ENCODE results near the gene IMP3. TPM values are rescaled to one million over a fixed set of nuclear protein-coding genes. Genes with fewer than 3 reads are reported as not detected.

Gene IMP3
- polyA plus RNA-seq, 1 donor from 2014 or later, result 147 TPM

DNA sequence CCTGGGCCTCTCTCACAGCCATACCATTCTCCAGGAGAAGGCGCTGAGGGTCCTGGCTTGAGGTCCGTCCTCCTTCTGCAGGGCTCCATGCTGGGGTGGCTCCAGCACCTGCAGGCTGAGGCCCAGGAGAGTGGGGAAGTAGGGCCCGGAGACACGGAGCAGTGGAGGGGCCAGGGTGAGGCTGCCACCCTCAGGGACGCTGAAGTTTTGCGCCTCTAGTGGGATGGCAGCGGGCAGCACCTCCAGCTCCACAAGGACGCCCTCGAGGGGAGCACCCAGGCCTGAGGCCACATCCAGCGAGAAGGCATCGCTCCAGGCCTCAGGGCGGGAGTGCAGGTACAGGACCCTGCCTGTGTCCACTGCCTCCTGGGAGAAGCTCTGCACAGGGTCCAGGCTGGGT lies 45.2 kb upstream of the IMP3 start:
- Histone ChIP-seq H3K9me2 (ENCODE audit: insufficient read depth, low read length) (no peaks in the 10 kb centered on the region), H3K4me3 (ENCODE audit: low read length) (no peak overlapping the region), H3K79me2 (replicated peaks; ENCODE audit: insufficient read depth, low read length) (no peaks in the 10 kb centered on the region), H3K9ac (ENCODE audit: low read length) (no peak overlapping the region), H2AFZ (ENCODE audit: low read depth, low read length) (no peak overlapping the region), H4K20me1 (ENCODE audit: insufficient read depth) (no peaks in the 10 kb centered on the region), H3K9me3 (ENCODE audit: low read length) (no peaks in the 10 kb centered on the region), H3F3A (ENCODE audit: insufficient read depth, low read length, poor library complexity, severe bottlenecking) (no peaks in the 10 kb centered on the region), H3K27me3 (ENCODE audit: insufficient read depth, low read depth, low read length) (no peaks in the 10 kb centered on the region), H3K4me2 (ENCODE audit: low read length) (no peak overlapping the region), H3K36me3 (ENCODE audit: insufficient read depth, low read length) (no peaks in the 10 kb centered on the region), H3K27ac (ENCODE audit: low read length) (no peak overlapping the region)
- TF ChIP-seq SMC3 (conservative IDR thresholded peaks at IDR 0.05; ENCODE audit: poor library complexity) (no peak), EP300 (conservative IDR thresholded peaks at IDR 0.05; ENCODE audit: poor library complexity, severe bottlenecking) (no peak)

DNA sequence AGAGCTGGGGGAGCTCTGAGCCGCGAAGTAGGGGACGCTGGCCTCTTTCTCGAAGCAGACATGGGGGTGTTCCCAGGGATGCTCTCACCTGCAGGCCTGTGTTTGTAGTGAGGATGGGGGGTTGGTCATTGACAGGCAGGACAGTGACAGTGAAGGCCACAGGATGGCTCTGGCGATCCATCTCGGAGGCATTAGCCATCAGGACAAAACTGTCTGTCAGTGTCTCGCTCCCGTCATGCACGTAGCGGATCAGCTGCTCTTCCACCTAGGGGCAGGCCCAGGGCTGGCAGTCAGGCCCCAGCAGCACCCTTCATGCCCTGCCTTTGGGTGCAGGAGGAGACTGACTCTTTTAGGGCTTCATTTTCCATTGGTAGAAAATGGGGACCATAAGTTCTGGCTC lies 44.6 kb upstream of the IMP3 start:
- no peak overlapping the region for H3K27ac ChIP-seq (ENCODE audit: low read length)
- H3K9me2 ChIP-seq (ENCODE audit: insufficient read depth, low read length), result no peaks in the 10 kb centered on the region
- no peak overlapping the region for H2AFZ ChIP-seq (ENCODE audit: low read depth, low read length)
- H3K27me3 ChIP-seq (ENCODE audit: insufficient read depth, low read depth, low read length), result no peaks in the 10 kb centered on the region
- H3F3A ChIP-seq (ENCODE audit: insufficient read depth, low read length, poor library complexity, severe bottlenecking), result no peaks in the 10 kb centered on the region
- H3K36me3 ChIP-seq (ENCODE audit: insufficient read depth, low read length), result no peaks in the 10 kb centered on the region
- no peaks in the 10 kb centered on the region for H3K79me2 ChIP-seq (replicated peaks; ENCODE audit: insufficient read depth, low read length)
- no peak overlapping the region for H3K4me2 ChIP-seq (ENCODE audit: low read length)
- no peaks in the 10 kb centered on the region for H3K9me3 ChIP-seq (ENCODE audit: low read length)
- TF ChIP-seq EP300 (conservative IDR thresholded peaks at IDR 0.05; ENCODE audit: poor library complexity, severe bottlenecking) (no peak), EZH2 (IDR thresholded peaks at IDR 0.05; ENCODE audit: borderline replicate concordance, insufficient read depth, low read length, poor library complexity, severe bottlenecking) (no peak), POLR2AphosphoS5 (IDR thresholded peaks at IDR 0.05) (no peak), TAF1 (IDR thresholded peaks at IDR 0.05; ENCODE audit: low read depth) (no peak), MXI1 (conservative IDR thresholded peaks at IDR 0.05; ENCODE audit: poor library complexity, severe bottlenecking) (no peak), SMC3 (conservative IDR thresholded peaks at IDR 0.05; ENCODE audit: poor library complexity) (no peak), RAD21 (conservative IDR thresholded peaks at IDR 0.05) (no peak)
- TF ChIP-seq, protein P1, sequence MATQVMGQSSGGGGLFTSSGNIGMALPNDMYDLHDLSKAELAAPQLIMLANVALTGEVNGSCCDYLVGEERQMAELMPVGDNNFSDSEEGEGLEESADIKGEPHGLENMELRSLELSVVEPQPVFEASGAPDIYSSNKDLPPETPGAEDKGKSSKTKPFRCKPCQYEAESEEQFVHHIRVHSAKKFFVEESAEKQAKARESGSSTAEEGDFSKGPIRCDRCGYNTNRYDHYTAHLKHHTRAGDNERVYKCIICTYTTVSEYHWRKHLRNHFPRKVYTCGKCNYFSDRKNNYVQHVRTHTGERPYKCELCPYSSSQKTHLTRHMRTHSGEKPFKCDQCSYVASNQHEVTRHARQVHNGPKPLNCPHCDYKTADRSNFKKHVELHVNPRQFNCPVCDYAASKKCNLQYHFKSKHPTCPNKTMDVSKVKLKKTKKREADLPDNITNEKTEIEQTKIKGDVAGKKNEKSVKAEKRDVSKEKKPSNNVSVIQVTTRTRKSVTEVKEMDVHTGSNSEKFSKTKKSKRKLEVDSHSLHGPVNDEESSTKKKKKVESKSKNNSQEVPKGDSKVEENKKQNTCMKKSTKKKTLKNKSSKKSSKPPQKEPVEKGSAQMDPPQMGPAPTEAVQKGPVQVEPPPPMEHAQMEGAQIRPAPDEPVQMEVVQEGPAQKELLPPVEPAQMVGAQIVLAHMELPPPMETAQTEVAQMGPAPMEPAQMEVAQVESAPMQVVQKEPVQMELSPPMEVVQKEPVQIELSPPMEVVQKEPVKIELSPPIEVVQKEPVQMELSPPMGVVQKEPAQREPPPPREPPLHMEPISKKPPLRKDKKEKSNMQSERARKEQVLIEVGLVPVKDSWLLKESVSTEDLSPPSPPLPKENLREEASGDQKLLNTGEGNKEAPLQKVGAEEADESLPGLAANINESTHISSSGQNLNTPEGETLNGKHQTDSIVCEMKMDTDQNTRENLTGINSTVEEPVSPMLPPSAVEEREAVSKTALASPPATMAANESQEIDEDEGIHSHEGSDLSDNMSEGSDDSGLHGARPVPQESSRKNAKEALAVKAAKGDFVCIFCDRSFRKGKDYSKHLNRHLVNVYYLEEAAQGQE (IDR thresholded peaks at IDR 0.05; ENCODE audit: borderline replicate concordance), result no peak
- TF ChIP-seq, protein P2, sequence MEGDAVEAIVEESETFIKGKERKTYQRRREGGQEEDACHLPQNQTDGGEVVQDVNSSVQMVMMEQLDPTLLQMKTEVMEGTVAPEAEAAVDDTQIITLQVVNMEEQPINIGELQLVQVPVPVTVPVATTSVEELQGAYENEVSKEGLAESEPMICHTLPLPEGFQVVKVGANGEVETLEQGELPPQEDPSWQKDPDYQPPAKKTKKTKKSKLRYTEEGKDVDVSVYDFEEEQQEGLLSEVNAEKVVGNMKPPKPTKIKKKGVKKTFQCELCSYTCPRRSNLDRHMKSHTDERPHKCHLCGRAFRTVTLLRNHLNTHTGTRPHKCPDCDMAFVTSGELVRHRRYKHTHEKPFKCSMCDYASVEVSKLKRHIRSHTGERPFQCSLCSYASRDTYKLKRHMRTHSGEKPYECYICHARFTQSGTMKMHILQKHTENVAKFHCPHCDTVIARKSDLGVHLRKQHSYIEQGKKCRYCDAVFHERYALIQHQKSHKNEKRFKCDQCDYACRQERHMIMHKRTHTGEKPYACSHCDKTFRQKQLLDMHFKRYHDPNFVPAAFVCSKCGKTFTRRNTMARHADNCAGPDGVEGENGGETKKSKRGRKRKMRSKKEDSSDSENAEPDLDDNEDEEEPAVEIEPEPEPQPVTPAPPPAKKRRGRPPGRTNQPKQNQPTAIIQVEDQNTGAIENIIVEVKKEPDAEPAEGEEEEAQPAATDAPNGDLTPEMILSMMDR (IDR thresholded peaks at IDR 0.05; ENCODE audit: poor library complexity, severe bottlenecking), result no peak
- H3K9ac ChIP-seq (ENCODE audit: low read length), result no peak overlapping the region
- H3K4me3 ChIP-seq (ENCODE audit: low read length), result no peak overlapping the region
- H4K20me1 ChIP-seq (ENCODE audit: insufficient read depth), result no peaks in the 10 kb centered on the region
